SK-N-SH (cell line): ENCODE data around the gene GABRA1. TPM values are rescaled to one million over a fixed set of nuclear protein-coding genes. Genes with fewer than 3 reads are reported as not detected.

Source experiments
- CTCF ChIA-PET: fragments of 300-600, 350-600 bp; formaldehyde crosslinking; extraction: SDS; loops from one replicate; lab custom pipeline; 2021; lab: Yijun Ruan, JAX
- POLR2A ChIA-PET: fragments of 350-600 bp; sonication (Branson Sonifier 250); formaldehyde crosslinking; extraction: SDS; loops from one replicate; lab custom pipeline; 2020; ENCODE audit warnings: antibody characterized with exemption, inconsistent platforms; lab: Yijun Ruan, JAX
- DNase-seq: peaks from one replicate; pipeline ENCODE4 v3.0.0; 2012
- H2AFZ ChIP-seq: fragments of 200-600 bp; sonication (generic); 2 replicates; pipeline ENCODE4 v1.8.1; 2016; ENCODE audit warnings: antibody characterized with exemption, mild to moderate bottlenecking, low read depth
- H3F3A ChIP-seq: fragments of 200-600 bp; sonication (generic); replicated peaks from 2 replicates; pipeline ENCODE3; 2016; ENCODE audit warnings: antibody characterized with exemption, mild to moderate bottlenecking; ENCODE audit not compliant: insufficient read depth
- H3K27ac ChIP-seq, 2 experiments: fragments of 200-500 bp in 1 of 2; fragments of 200-600 bp in 1 of 2; sonication (Bioruptor generic) in 1 of 2; sonication (generic), shearing (Covaris generic) in 1 of 2; 2 replicates each; pipeline versions ENCODE4 v1.5.1 to v1.6.1; 2014 to 2016; ENCODE audit warnings: low read depth in 2 of 2, inconsistent platforms in 1 of 2, low read length in 1 of 2, mild to moderate bottlenecking in 1 of 2, mixed read lengths in 1 of 2
- H3K27me3 ChIP-seq: fragments of 200-600 bp; sonication (generic), shearing (Covaris generic); 2 replicates; pipeline ENCODE4 v1.6.1; 2016; ENCODE audit warnings: mixed run types; ENCODE audit not compliant: insufficient read depth
- H3K36me3 ChIP-seq, 2 experiments: fragments of 200-500 bp in 1 of 2; fragments of 200-600 bp in 1 of 2; sonication (Bioruptor generic) in 1 of 2; sonication (generic) in 1 of 2; replicated peaks in 1 of 2; 2 replicates each; pipeline versions ENCODE3 to v1.5.1; 2014 to 2016; ENCODE audit warnings: low read length in 1 of 2, mild to moderate bottlenecking in 1 of 2; ENCODE audit not compliant: insufficient read depth in 2 of 2, control insufficient read depth in 1 of 2
- H3K4me1 ChIP-seq, 2 experiments: fragments of 200-500 bp in 1 of 2; fragments of 200-600 bp in 1 of 2; sonication (Bioruptor generic) in 1 of 2; sonication (generic), shearing (Covaris generic) in 1 of 2; 2 replicates each; pipeline versions ENCODE4 v1.5.1 to v1.6.1; 2014 to 2016; ENCODE audit warnings: low read depth in 1 of 2, low read length in 1 of 2, mixed run types in 1 of 2; ENCODE audit not compliant: insufficient read depth in 2 of 2, control insufficient read depth in 1 of 2
- H3K4me2 ChIP-seq: fragments of 200-600 bp; sonication (generic), shearing (Covaris generic); 2 replicates; pipeline ENCODE4 v1.6.1; 2017; ENCODE audit warnings: mixed run types
- H3K4me3 ChIP-seq, 2 experiments: fragments of 200-500 bp in 1 of 2; fragments of 200-600 bp in 1 of 2; sonication (Bioruptor generic) in 1 of 2; sonication (generic), shearing (Covaris generic) in 1 of 2; 2 replicates each; pipeline versions ENCODE4 v1.5.1 to v1.8.1; 2014 to 2016; ENCODE audit warnings: low read depth in 2 of 2, inconsistent platforms in 1 of 2, low read length in 1 of 2, mild to moderate bottlenecking in 1 of 2, mixed read lengths in 1 of 2, moderate library complexity in 1 of 2
- H3K79me2 ChIP-seq: fragments of 200-600 bp; sonication (generic); 2 replicates; pipeline ENCODE4 v1.8.1; 2017; ENCODE audit warnings: mild to moderate bottlenecking; ENCODE audit not compliant: insufficient read depth
- H3K9ac ChIP-seq: fragments of 200-600 bp; sonication (generic); 2 replicates; pipeline ENCODE4 v1.6.1; 2017; ENCODE audit warnings: mixed run types
- H3K9me2 ChIP-seq: fragments of 200-600 bp; sonication (generic); 2 replicates; pipeline ENCODE4 v1.6.1; 2017; ENCODE audit warnings: mixed run types
- H3K9me3 ChIP-seq: fragments of 200-600 bp; sonication (generic); 2 replicates; pipeline ENCODE4 v1.6.1; 2017; ENCODE audit warnings: mixed run types, mild to moderate bottlenecking, moderate library complexity
- H4K20me1 ChIP-seq: fragments of 200-600 bp; sonication (generic); 2 replicates; pipeline ENCODE4 v1.6.1; 2017; ENCODE audit warnings: mild to moderate bottlenecking, mixed run types; ENCODE audit not compliant: insufficient read depth
- CHD2 ChIP-seq: fragments of 150-350 bp; IDR thresholded peaks from 2 replicates; pipeline ENCODE4 v1.6.1; 2018; ENCODE audit warnings: low read length; ENCODE audit not compliant: partially characterized antibody
- ELF1 ChIP-seq: IDR thresholded peaks from 2 replicates; pipeline ENCODE4 v1.4.0; 2012
- FOSL2 ChIP-seq: IDR thresholded peaks from 2 replicates; pipeline ENCODE4 v1.4.0; 2012; ENCODE audit warnings: low read depth, mild to moderate bottlenecking, moderate library complexity, borderline replicate concordance
- FOXJ3 ChIP-seq: sonication (generic); formaldehyde crosslinking; IDR thresholded peaks from 2 replicates; pipeline ENCODE4 v1.5.1; 2020; ENCODE audit warnings: mild to moderate bottlenecking, missing genetic modification reagents
- FOXM1 ChIP-seq: IDR thresholded peaks from 2 replicates; pipeline ENCODE4 v1.4.0; 2012; ENCODE audit warnings: low read depth, mild to moderate bottlenecking
- GABPA ChIP-seq: IDR thresholded peaks from 2 replicates; pipeline ENCODE4 v1.4.0; 2012; ENCODE audit warnings: low read depth, mild to moderate bottlenecking
- JUND ChIP-seq: IDR thresholded peaks from 2 replicates; pipeline ENCODE4 v1.4.0; 2012
- MAX ChIP-seq: IDR thresholded peaks from 2 replicates; pipeline ENCODE4 v1.4.0; 2012; ENCODE audit warnings: low read depth
- RAD21 ChIP-seq: IDR thresholded peaks from 2 replicates; pipeline ENCODE4 v1.6.1; 2012; ENCODE audit warnings: mild to moderate bottlenecking, low read length
- RCOR1 ChIP-seq: fragments of 150-350 bp; IDR thresholded peaks from 2 replicates; pipeline ENCODE4 v1.6.1; 2017; ENCODE audit warnings: antibody characterized with exemption, low read length
- RXRA ChIP-seq: IDR thresholded peaks from 2 replicates; pipeline ENCODE4 v1.4.0; 2012; ENCODE audit warnings: low read depth, mild to moderate bottlenecking, borderline replicate concordance
- SIN3A ChIP-seq: IDR thresholded peaks from 2 replicates; pipeline ENCODE4 v1.6.1; 2012; ENCODE audit warnings: low read depth, mild to moderate bottlenecking, low read length, moderate library complexity, borderline replicate concordance
- ZBTB33 ChIP-seq: IDR thresholded peaks from 2 replicates; pipeline ENCODE4 v1.4.0; 2012; ENCODE audit warnings: low read depth, borderline replicate concordance
- WGBS: methylation state at CpG from one replicate; pipeline ENCODE4 v1.1.6; 2017; ENCODE audit warnings: low lambda C conversion rate; 5-methylcytosine and 5-hydroxymethylcytosine counted together
- polyA plus RNA-seq, 3 experiments: library from polyadenylated mRNA; depleted of rRNA; stranded (reverse); fragments of >200 nt; gene quantifications; 2 replicates each; pipeline ENCODE4 v1.2.3, GENCODE V29; 2012
- TF ChIP-seq, protein P1 (sequence below): fragments of 150-350 bp; IDR thresholded peaks from 2 replicates; pipeline ENCODE4 v1.6.1; 2017; ENCODE audit warnings: antibody characterized with exemption, low read length, low read depth, borderline replicate concordance

Gene GABRA1
- polyA plus RNA-seq, 1 of the 3 experiments (the other 2 are of a cell fraction) = not detected

- Histone ChIP-seq H3K27ac (no peak overlapping the region), H3K4me1 (no peaks in the 10 kb centered on the region), H3K9me3 (no peaks in the 10 kb centered on the region), H3K36me3 (no peaks in the 10 kb centered on the region), H3K4me2 (no peak overlapping the region), H2AFZ (no peak overlapping the region), H3K27me3 (no peaks in the 10 kb centered on the region), H3K79me2 (no peaks in the 10 kb centered on the region), H4K20me1 (no peaks in the 10 kb centered on the region), H3K9ac (no peak overlapping the region), H3F3A (no peaks in the 10 kb centered on the region), H3K4me3 (no peak overlapping the region), H3K9me2 (no peaks in the 10 kb centered on the region)
- DNase-seq = no peak
- CTCF ChIA-PET = interaction anchor here (0.7 kb wide), 1 partner anchor 101 kb away, joined by 3 read pairs; no protein-coding TSS in a partner anchor
- POLR2A ChIA-PET = no interaction called here
- 0% methylated on average over 1 of the region's 1 CpG for WGBS
- no peak for TF ChIP-seq ZBTB33
Measured at GRCh38 chr5:161895514-161895913, 47.6 kb downstream of the GABRA1 start.

DNA sequence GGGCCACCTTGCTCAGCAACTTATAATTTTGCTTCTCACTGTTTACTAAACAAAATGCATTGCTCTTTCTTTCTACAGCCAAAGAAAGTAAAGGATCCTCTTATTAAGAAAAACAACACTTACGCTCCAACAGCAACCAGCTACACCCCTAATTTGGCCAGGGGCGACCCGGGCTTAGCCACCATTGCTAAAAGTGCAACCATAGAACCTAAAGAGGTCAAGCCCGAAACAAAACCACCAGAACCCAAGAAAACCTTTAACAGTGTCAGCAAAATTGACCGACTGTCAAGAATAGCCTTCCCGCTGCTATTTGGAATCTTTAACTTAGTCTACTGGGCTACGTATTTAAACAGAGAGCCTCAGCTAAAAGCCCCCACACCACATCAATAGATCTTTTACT, 49.1 kb downstream of the GABRA1 start:
- Histone ChIP-seq H3K79me2 (no peaks in the 10 kb centered on the region), H3K4me1 (no peaks in the 10 kb centered on the region), H3K9ac (no peak overlapping the region), H3K9me2 (no peaks in the 10 kb centered on the region), H3K27me3 (no peaks in the 10 kb centered on the region), H2AFZ (no peak overlapping the region), H4K20me1 (no peaks in the 10 kb centered on the region), H3K27ac (no peak overlapping the region), H3K36me3 (no peaks in the 10 kb centered on the region), H3K9me3 (no peaks in the 10 kb centered on the region), H3F3A (no peaks in the 10 kb centered on the region), H3K4me3 (no peak overlapping the region), H3K4me2 (no peak overlapping the region)
- TF ChIP-seq MAX = no peak
- TF ChIP-seq GABPA = no peak
- no peak for TF ChIP-seq RAD21
- no peak for TF ChIP-seq CHD2
- TF ChIP-seq FOSL2 = no peak
- TF ChIP-seq ELF1 = no peak
- TF ChIP-seq, protein P1, sequence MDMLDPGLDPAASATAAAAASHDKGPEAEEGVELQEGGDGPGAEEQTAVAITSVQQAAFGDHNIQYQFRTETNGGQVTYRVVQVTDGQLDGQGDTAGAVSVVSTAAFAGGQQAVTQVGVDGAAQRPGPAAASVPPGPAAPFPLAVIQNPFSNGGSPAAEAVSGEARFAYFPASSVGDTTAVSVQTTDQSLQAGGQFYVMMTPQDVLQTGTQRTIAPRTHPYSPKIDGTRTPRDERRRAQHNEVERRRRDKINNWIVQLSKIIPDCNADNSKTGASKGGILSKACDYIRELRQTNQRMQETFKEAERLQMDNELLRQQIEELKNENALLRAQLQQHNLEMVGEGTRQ = no peak
- no peak for TF ChIP-seq RXRA
- no peak for TF ChIP-seq FOXJ3 (CRISPR knock-in tag)
- TF ChIP-seq RCOR1 = no peak
- TF ChIP-seq SIN3A = no peak
- TF ChIP-seq JUND = no peak
- no peak for TF ChIP-seq FOXM1
- no peak for TF ChIP-seq ZBTB33
- DNase-seq = no peak
- ChIA-PET POLR2A (no interaction called here), CTCF (no interaction called here)
- WGBS = 13% methylated on average over 7 of the region's 7 CpGs
